IPS-18c (cell line): Measurements from ENCODE around the gene NOC2L.

Experiments used
- H3K4me3 ChIP-seq: 2 replicates; pipeline ENCODE4 v1.7.0; 2013; ENCODE audit warnings: low read depth, mild to moderate bottlenecking, low read length, moderate library complexity; ENCODE audit not compliant: insufficient read depth
- H3K9me3 ChIP-seq: one replicate; pipeline ENCODE4 v1.6.1; 2013; ENCODE audit warnings: mild to moderate bottlenecking, low read length, moderate library complexity; ENCODE audit not compliant: control insufficient read depth, insufficient read depth

Gene NOC2L

GRCh38 chr1:929712-930632 is 29.1 kb downstream of the NOC2L start:
- H3K4me3 ChIP-seq, result no peak overlapping the region

GRCh38 chr1:928825-929661 is 30.0 kb downstream of the NOC2L start:
- Histone ChIP-seq H3K9me3 (no peaks in the 10 kb centered on the region), H3K4me3 (no peak overlapping the region)

More at GRCh38 chr1:929712-930632, 29.1 kb downstream of the NOC2L start:
- H3K9me3 ChIP-seq, result no peaks in the 10 kb centered on the region

GRCh38 chr1:927748-928147 is 31.3 kb downstream of the NOC2L start:
- Histone ChIP-seq H3K9me3 (no peaks in the 10 kb centered on the region), H3K4me3 (no peak overlapping the region)

DNA sequence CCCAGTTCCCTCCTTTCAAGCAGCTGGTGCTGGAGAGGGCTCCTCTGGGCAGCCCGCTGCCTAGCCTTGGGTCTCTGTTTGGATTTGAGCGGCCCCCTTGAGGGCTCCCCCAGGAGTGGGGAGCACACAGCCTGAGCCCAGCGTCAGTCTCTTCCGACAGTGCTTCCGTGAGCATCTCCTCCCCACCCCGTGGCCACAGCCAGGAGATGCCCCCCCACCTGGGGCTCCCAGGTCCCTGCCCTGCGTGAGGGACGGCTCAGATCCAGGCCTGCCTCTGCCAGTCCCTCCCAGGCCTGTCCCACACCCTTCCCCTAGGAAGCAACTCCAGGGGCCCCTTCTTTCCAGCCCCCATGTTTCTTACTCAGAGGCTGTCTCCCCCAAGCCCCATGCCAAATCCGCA is 31.8 kb downstream of the NOC2L start:
- H3K9me3 ChIP-seq, result no peaks in the 10 kb centered on the region
- H3K4me3 ChIP-seq, result no peak overlapping the region

GRCh38 chr1:925561-926421 is 33.3 kb downstream of the NOC2L start:
- Histone ChIP-seq H3K4me3 (peak overlapping the region; percentile 46; the same call in 1 of the 2 replicates), H3K9me3 (no peaks in the 10 kb centered on the region)

DNA sequence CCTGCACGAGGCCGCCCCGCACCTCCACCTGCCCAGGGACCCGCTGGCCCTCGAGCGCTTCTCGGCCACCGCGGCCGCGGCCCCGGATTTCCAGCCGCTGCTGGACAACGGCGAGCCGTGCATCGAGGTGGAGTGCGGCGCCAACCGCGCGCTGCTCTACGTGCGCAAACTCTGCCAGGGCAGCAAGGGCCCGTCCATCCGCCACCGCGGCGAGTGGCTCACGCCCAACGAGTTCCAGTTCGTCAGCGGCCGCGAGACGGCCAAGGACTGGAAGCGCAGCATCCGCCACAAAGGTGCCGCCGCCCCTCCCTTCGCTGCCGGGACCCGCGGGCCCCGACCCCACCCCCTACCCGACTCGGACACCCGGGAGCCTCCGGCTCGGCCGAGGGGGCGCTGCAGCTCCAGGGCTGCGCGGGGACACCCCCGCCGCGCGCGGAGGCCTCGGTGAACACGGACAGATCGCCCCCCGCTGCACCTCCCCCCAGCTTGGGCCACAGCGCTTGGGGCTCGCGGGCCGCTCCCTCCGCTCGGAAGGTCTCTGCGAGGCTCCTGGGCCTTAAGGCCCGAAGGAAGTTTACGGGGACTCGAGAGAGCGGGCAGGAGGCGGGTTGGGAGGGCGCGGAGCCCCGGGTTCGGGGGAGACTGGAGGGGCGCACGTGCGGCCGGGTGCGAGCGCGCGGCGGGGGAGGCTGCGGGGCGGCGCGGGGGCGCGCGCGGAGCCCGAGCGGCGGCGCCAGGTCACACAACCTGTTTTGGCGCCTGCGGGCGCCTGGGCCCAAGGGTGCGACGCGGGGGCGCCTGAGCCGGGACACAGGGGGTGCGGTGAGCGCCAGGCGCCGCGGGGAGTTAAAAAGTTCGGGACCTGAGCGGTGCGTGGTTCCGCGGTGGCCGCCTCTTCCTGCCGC is 34.1 kb downstream of the NOC2L start:
- Histone ChIP-seq H3K9me3 (no peaks in the 10 kb centered on the region), H3K4me3 (peak overlapping the region; percentile 46)

GRCh38 chr1:923991-924655 is 34.9 kb downstream of the NOC2L start:
- Histone ChIP-seq H3K4me3 (peak overlapping the region; percentile 46), H3K9me3 (no peaks in the 10 kb centered on the region)

- Histone ChIP-seq H3K9me3 (no peaks in the 10 kb centered on the region), H3K4me3 (peak within 1 kb of the TSS; percentile 46)
Observed at GRCh38 chr1:923131-923990, 35.7 kb downstream of the NOC2L start, which contains the start of gene SAMD11. Gene SAMD11, plus strand, starts transcription at chr1:923923. Its CDS starts 509 bp downstream, at chr1:924432.

DNA sequence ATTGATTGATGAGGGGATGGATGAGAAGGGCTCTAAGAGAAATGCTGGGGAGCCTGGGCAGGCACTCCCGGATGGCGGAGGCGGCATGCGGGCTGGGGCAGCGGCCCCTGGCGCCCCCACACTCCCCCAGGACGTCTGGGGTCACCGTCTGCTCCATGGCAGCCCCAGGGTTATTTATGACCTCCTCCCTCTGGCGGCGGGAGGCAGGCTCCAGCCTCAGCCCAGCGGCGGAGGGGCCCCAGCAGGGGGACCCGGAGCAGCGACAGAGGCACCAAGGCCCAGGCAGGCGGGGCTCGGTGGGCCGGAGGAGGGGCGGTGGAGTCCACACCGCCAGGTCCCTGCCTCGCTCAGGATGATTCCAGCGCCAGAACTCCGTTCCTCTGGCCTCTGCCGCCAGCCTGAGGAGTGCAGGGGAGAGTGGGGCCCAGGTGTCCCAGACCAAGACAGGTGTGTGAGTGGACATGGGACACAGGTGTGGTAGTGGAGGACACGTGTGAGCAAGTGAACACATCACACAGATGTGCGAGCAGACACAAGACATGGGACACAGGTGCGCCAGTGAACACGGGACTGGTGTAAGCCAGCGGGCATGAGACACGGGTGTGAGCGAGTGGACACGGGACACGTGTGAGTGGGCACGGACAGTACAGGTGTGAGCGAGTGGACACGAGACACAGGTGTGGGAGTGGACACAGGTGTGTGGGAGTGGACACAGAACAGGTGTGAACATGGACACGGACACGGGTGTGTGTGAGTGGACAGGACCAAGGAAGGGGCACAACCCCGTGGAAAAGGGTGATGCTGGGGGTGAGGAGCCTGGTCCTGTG is 37.8 kb downstream of the NOC2L start:
- Histone ChIP-seq H3K9me3 (no peaks in the 10 kb centered on the region), H3K4me3 (no peak overlapping the region; the same call in none of the 2 replicates)

DNA sequence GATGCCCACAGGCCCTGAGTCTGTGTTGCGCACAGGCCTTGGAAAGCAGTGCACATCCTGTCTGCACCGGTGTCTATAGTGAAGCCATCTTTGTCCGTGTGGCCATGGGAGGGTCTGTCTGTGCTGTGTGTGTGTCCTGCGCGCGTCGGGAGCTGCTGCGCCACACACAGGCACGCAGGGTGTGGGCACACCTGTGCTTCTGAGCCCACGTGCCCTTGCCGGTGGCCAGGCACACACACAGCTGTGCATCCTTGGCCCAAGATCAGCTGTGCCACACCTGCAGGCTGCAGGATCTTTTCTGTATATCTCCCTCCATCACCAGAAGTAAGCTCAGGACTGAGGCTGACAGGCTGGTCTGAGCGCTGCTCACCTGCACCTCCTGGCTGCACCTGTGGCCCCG is 38.5 kb downstream of the NOC2L start:
- no peak overlapping the region; the same call in 1 of the 2 replicates for H3K4me3 ChIP-seq
- H3K9me3 ChIP-seq, result no peaks in the 10 kb centered on the region

- H3K4me3 ChIP-seq, result no peak overlapping the region
- no peaks in the 10 kb centered on the region for H3K9me3 ChIP-seq
Observed at GRCh38 chr1:920010-920409, 39.0 kb downstream of the NOC2L start.

DNA sequence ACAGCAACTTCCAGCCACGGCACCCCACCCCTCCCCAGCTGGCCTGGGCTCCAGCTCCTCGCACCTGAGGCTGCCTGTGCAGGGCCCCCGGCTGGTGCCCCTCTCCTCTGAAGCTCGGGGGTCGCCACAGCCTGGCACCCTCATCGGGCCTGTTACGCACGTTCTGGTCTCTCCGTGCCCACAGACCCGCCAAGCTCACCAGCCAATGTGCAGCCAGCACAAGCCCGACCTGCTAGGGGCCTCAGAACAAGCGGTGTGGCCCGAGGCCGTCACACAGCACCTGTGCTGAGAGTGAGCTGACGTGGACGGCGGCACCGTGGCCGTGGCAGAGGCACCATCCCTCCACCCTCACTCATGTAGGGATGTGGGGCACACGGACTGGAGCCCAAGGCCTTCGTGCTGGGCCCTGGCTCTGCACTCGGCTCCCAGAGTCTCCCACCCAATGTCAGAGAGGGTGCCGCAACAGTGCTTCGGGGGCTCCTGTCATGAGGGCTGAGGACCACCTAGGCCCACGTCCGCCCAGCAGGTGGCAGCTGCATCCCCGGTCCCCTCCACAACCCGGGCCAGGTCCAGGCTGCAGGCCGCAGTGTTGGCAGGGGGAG is 39.7 kb downstream of the NOC2L start:
- H3K9me3 ChIP-seq, result no peaks in the 10 kb centered on the region
- H3K4me3 ChIP-seq, result no peak overlapping the region

DNA sequence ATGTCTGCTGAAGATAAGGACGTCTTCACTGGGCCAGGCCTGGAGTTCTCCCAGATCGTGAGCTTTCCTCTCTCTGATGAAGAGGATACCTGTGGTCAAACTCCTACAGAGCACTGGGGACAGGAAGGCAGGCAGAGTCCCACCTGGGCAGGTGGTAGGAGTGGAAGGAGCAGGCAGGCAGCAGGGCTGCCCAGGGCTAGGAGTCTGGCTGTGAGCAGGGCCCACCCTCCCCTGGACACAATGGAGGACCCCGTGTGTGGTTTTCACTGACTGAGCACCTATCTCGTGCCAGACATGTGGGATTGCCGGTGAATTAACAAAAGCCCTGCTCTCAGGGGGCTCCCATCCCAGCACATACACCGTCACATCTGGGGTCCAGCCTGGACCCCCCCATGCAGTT is 40.2 kb downstream of the NOC2L start:
- Histone ChIP-seq H3K9me3 (no peaks in the 10 kb centered on the region), H3K4me3 (no peak overlapping the region)

DNA sequence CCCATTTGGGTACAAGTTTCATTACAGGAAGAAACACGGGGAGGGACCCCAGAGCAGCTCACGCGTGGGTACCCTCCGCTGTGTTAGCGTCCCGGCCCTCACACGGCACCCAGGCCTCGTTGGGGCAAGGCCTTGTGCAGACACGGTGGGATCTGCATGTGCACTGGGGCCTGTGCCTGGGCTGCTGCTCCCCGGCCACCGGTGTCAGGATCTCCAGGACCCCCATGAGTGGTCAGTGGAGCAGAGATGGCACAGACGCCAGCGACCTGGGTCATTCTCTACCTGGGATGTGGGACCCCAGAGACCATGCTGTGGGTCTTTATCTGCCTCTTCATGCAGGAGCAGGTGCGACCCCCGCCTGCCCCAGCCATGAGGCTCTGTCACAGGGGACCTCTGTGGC is 40.7 kb downstream of the NOC2L start:
- no peaks in the 10 kb centered on the region for H3K9me3 ChIP-seq
- H3K4me3 ChIP-seq, result no peak overlapping the region
